HG03558 (cell line): ENCODE data around the gene ARIH2.

Experiments used
- ATAC-seq: cut with Tn5 transposase; IDR thresholded peaks from one replicate; pipeline ENCODE4 v1.9.1; 2021; ENCODE audit warnings: moderate number of reproducible peaks; ENCODE audit not compliant: unreplicated experiment; ENCODE audit errors: extremely low read depth

Gene ARIH2

DNA sequence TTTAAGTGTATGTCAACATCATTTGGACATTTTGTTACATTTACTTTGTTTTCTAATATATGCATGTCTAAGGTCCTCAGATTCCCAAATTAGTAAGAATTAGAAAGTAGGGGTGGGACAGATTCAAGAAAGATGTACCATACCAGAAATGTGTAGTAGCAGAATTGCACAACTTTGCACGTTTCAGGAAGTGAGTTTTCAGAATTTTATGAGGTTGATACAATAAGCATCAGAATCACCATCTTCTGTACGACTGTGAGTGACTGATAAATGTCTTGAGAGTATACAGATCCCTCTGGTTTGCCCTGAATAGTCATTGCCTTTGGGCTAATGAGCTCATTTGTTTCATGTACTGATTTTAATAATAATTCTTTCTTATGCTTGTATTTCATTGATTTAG is 9.3 kb downstream of the ARIH2 start:
- no peak for ATAC-seq

GRCh38 chr3:48928679-48929078 is 10.0 kb downstream of the ARIH2 start:
- ATAC-seq = no peak

- no peak for ATAC-seq
Measured at GRCh38 chr3:48929358-48930035, 10.9 kb downstream of the ARIH2 start.

DNA sequence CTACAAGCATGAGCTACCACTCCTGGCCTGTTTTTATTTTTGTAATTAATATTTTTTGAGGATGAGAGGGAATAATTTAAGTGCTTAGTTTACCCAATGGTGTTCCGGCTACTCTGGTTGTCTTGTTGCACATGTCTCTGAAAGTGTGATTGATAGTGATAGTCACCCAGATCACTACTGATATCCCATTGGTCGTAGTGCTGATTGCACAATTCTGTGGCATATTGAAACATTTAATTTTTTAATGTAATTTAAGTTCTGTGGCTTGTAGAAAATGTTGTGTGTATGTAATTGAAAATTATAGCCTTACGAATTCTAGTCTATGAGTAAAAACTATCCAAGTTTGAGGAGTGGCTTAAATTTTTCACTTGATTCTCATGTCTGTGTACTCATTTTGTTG is 11.9 kb downstream of the ARIH2 start:
- no peak for ATAC-seq

DNA sequence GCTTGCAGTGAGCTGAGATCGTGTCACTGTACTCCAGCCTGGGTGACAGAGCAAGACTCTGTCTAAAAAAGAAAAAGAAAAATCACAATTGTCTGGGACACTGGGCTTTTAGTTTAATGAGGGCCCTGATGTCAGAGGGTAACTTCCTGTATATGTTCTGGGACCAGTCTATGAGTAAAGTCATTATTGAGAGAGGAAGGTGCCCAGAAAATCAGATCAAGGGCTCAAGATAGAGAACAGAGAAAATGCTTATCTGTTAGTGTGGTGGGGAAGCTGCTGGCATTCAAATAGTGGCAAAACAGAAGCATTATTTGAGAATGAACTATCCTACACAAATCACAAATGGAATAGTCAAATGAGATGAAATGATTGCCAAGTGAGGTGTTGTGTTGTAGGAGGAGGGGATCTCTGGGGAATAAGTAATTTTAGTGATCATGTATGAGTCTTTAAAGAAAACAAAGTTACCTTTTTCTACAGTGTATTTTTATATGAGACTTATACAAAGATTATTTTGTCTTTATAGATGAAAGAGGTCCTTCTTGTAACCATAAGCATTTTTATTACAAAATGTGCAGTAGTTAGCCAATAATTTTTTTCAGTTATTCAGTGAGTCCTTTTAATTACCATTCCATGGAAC is 13.4 kb downstream of the ARIH2 start:
- ATAC-seq = no peak

GRCh38 chr3:48934333-48934991 is 15.8 kb downstream of the ARIH2 start:
- no peak for ATAC-seq

DNA sequence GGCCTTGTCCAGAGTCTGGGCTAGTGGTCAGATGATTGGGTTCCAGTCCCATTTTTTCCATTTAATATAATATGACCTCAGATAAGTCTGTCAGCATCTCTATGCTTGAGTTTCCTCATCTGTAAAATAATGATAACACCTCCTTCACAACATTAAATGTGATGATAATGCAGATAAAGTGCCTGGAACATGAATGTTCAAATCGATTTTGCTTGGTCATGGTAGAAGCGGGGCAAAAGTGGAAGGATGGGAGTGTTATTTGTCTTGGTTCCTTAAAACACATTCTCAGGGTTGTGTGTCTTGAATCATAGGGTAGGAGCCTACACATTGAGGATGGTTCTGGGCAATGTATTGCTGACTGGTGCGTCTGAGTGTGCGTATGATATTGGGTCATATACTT is 16.9 kb downstream of the ARIH2 start:
- ATAC-seq = no peak

DNA sequence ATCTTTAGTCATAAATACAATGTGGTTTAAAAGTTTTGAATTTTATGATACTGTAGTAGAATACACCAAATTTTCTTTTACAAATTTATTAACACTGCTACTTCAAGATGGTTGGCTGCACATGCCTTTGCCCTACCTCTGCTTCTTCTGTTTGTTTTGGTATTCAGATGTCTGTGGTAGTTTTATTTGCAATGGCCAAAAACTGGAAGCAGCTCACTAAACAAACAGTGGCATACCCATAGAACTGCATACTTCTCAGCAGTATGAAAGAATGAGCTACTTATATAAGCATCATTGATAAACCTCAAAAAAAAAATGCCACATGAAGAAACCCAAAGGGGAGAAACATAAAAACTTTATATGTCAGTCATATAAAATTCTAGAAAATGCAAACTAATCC is 19.5 kb downstream of the ARIH2 start:
- no peak for ATAC-seq

GRCh38 chr3:48938689-48939088 is 20.0 kb downstream of the ARIH2 start:
- no peak for ATAC-seq

- no peak for ATAC-seq
Measured at GRCh38 chr3:48945432-48945831, 26.8 kb downstream of the ARIH2 start.

- ATAC-seq = no peak
Measured at GRCh38 chr3:48945891-48946549, 27.4 kb downstream of the ARIH2 start.

DNA sequence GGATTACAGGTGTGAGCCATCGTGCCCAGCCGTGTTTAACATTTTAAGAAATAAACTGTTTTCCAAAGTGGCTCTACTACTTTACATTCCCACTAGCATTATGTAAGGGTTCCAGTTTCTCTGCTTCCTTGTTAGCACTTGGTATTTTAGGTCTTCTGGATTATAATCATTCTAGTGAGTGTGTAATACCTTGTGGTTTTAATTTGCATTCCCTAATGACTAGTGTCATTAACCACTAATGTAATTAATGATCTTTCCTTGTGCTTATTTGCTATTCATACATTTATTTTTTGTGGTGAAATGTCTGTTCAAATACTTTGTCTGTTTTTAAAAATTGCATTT is 30.7 kb downstream of the ARIH2 start:
- ATAC-seq = no peak

DNA sequence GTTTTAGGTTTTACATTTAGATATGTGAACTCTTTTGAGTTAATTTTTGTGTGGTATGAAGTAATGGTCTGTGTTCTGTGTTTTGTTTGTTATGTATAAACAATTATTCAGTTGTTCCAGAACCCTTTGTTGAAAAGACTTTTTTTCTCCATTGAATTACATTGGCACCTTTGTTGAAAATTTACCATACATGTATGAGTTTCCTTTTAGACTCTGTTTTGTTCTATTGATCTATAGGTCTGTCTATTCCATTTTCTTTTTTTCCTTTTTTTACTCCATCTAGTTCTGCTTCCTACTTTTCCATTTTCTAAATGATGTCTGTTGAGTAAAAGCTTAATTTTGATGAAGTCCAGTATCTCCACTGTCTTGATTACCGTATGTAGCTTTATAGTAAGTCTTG is 31.4 kb downstream of the ARIH2 start:
- ATAC-seq = no peak

DNA sequence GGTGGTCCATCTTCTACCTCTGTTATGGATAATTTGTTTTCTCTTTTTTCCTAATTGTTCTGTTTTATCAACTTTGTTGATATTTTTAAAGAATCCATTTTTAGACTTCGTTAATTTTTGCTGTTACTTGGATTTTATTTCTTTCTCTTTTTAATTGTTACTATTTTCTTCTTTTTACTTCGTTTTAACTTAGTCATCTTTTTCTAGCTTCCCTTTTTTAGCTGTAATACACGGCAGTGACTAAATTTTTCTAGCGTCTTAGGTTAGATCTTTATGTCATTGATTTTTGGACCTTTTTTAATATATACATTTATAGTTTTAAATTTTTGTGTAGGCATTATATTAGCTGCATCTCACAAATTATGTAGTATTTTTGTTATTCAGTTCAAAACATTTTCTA is 33.1 kb downstream of the ARIH2 start:
- ATAC-seq = no peak

GRCh38 chr3:48952510-48953118 is 34.0 kb downstream of the ARIH2 start:
- ATAC-seq = no peak

DNA sequence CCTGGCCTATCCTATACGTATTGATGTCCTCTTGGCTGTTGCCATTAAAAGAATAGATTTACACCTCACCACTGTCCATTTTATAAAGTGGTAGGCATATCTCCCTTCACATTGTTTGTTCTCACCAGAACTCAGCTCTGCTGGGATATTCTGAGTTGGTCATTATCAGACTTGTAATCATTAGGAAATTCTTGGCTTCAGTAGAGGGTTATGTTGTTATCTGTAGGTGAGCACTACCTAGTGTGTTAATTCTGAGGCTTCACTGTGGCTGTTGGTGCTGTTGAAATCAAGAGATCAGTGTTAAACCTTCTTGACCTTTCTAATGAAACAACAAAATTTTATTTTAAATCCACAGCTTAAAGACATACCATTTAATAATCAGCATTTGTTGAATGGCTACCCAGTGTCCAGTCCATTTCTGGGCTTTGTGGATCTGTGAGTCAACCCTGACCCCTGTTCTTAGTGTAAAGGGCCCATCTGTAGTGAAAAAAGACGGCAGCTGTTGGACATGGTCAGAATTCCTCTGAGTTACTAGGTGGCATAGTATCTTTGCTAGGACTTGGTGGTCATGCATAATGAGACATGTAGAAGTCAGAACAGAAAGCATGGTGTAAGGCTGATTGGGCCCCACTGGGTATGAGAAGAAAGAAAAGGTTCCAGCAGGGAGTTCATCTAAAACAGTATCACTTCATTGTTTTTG is 38.5 kb downstream of the ARIH2 start:
- ATAC-seq = no peak

GRCh38 chr3:48960841-48961413 is 42.3 kb downstream of the ARIH2 start:
- no peak for ATAC-seq

DNA sequence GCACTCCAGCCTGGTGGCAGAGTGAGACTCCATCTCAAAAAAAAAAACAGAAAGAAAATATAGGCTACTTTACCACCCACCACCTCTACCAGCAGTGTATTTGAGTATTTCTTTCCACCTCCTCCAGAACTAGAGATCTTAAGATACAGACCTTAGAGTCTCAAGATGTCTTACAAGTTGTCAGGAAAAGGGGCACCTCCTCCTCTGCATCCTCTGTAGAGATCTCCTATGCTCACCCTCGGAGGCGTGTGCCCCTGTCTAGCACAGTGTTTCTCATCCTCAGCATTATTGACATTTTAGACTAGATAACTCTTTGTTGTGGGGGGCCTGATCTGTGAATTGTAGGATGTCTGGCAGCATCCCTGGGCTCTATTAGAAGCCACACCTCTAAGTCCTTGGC is 43.7 kb downstream of the ARIH2 start:
- no peak for ATAC-seq

- no peak for ATAC-seq
Measured at GRCh38 chr3:48962939-48963338, 44.3 kb downstream of the ARIH2 start.

DNA sequence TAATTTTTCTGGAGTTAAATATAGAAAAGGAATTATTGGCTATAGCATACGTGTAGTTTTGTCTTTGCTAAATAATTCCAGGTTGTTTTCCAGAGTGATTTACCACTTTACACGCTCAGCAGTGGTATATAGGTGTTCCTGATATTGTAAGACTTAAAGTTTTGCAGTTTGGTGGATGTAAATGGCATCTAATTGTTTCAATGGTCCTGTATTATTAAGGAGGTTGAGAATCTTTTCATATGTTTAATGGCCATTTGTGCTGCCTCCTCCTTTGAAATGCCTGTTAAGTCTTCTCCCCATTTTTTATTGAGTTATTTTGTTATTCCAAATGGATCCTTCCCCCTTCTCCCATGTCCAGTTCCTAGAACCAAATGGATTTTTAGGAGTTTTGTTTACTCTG is 44.9 kb downstream of the ARIH2 start:
- no peak for ATAC-seq
